OCI-LY3 (cell line): Measurements from ENCODE around the gene TUFT1.

Experiments used
- H2AFZ ChIP-seq: fragments of 200-600, 300-600 bp; shearing (Covaris generic); 2 replicates; pipeline ENCODE4 v1.6.0; 2014; ENCODE audit warnings: antibody characterized with exemption, low read depth, low read length
- H3K27ac ChIP-seq: fragments of 200-600, 300-600 bp; sonication (generic); 2 replicates; pipeline ENCODE4 v1.5.1; 2014; ENCODE audit warnings: mild to moderate bottlenecking, low read length, moderate library complexity, mixed read lengths
- H3K27me3 ChIP-seq: fragments of 200-600, 300-600 bp; sonication (generic); 2 replicates; pipeline ENCODE4 v1.6.1; 2014; ENCODE audit warnings: low read depth, low read length, mixed read lengths
- H3K36me3 ChIP-seq: fragments of 200-600, 300-600 bp; sonication (generic); replicated peaks from 2 replicates; pipeline ENCODE3; 2014; ENCODE audit warnings: low read depth, low read length, mixed read lengths
- H3K4me1 ChIP-seq: fragments of 300-600, 200-600 bp; sonication (generic); 2 replicates; pipeline ENCODE4 v1.6.1; 2014; ENCODE audit warnings: low read length, mixed read lengths
- H3K4me2 ChIP-seq: fragments of 200-600, 300-600 bp; sonication (generic); 2 replicates; pipeline ENCODE4 v1.6.1; 2014; ENCODE audit warnings: low read length, mixed read lengths
- H3K4me3 ChIP-seq: fragments of 300-600, 200-600 bp; sonication (generic); 2 replicates; pipeline ENCODE4 v1.5.1; 2014; ENCODE audit warnings: antibody characterized with exemption, mild to moderate bottlenecking, low read length, moderate library complexity
- H3K79me2 ChIP-seq: fragments of 300-600, 200-600 bp; shearing (Covaris generic); 2 replicates; pipeline ENCODE4 v1.6.1; 2014; ENCODE audit warnings: mild to moderate bottlenecking, low read length, mixed read lengths
- H3K9ac ChIP-seq: fragments of 300-600, 200-600 bp; shearing (Covaris generic); 2 replicates; pipeline ENCODE4 v1.6.0; 2014; ENCODE audit warnings: mild to moderate bottlenecking, low read length, moderate library complexity
- H3K9me3 ChIP-seq: fragments of 200-600, 300-600 bp; shearing (Covaris generic); 2 replicates; pipeline ENCODE4 v1.6.1; 2014; ENCODE audit warnings: low read length, mixed read lengths; ENCODE audit not compliant: insufficient read depth
- H4K20me1 ChIP-seq: fragments of 200-600, 300-600 bp; sonication (generic); 2 replicates; pipeline ENCODE4 v1.6.1; 2016; ENCODE audit warnings: low read length, mixed read lengths; ENCODE audit not compliant: insufficient read depth
- CTCF ChIP-seq: fragments of 200-600, 300-600 bp; sonication (generic); IDR thresholded peaks from 2 replicates; pipeline ENCODE4 v1.5.1; 2014; ENCODE audit warnings: antibody characterized with exemption, low read length, low read depth
- EZH2phosphoT487 ChIP-seq: fragments of 200-600 bp; shearing (Covaris generic); IDR thresholded peaks from 2 replicates; pipeline ENCODE4 v1.6.1; 2018; ENCODE audit warnings: antibody characterized with exemption, mixed run types, low read depth

The TUFT1 gene

GRCh38 chr1:151606857-151607256, 66.7 kb downstream of the TUFT1 start:
- Histone ChIP-seq H3K4me1 (peaks cover 7% of the 10 kb centered on the region), H3K9ac (no peak overlapping the region), H3K36me3 (no peaks in the 10 kb centered on the region), H3K79me2 (no peaks in the 10 kb centered on the region), H2AFZ (no peak overlapping the region), H4K20me1 (no peaks in the 10 kb centered on the region), H3K27ac (no peak overlapping the region), H3K4me3 (no peak overlapping the region), H3K27me3 (peaks cover 5% of the 10 kb centered on the region), H3K9me3 (no peaks in the 10 kb centered on the region), H3K4me2 (no peak overlapping the region)
- TF ChIP-seq EZH2phosphoT487 (no peak), CTCF (no peak)

GRCh38 chr1:151610142-151610541, 70.0 kb downstream of the TUFT1 start:
- no peak overlapping the region for H2AFZ ChIP-seq
- peaks cover 2% of the 10 kb centered on the region; the same call in 1 of the 2 replicates for H4K20me1 ChIP-seq
- no peak overlapping the region for H3K27ac ChIP-seq
- no peak overlapping the region for H3K9ac ChIP-seq
- no peak for TF ChIP-seq CTCF
- no peak for TF ChIP-seq EZH2phosphoT487
- no peaks in the 10 kb centered on the region; the same call in 1 of the 2 replicates for H3K27me3 ChIP-seq
- no peaks in the 10 kb centered on the region for H3K9me3 ChIP-seq
- no peak overlapping the region for H3K4me3 ChIP-seq
- H3K4me2 ChIP-seq, result no peak overlapping the region
- H3K79me2 ChIP-seq, result peaks cover 25% of the 10 kb centered on the region
- H3K36me3 ChIP-seq, result no peaks in the 10 kb centered on the region
- H3K4me1 ChIP-seq, result peaks cover 15% of the 10 kb centered on the region

- no peaks in the 10 kb centered on the region for H3K9me3 ChIP-seq
- H3K79me2 ChIP-seq, result peaks cover 33% of the 10 kb centered on the region
- H3K36me3 ChIP-seq, result no peaks in the 10 kb centered on the region
- peaks cover 3% of the 10 kb centered on the region; the same call in 1 of the 2 replicates for H4K20me1 ChIP-seq
- H2AFZ ChIP-seq, result peak overlapping the region; percentile 69
- H3K4me1 ChIP-seq, result peaks cover 15% of the 10 kb centered on the region
- H3K4me2 ChIP-seq, result peak overlapping the region; percentile 59
- peak overlapping the region; percentile 47 for H3K27ac ChIP-seq
- peak overlapping the region; percentile 84 for H3K4me3 ChIP-seq
- no peak for TF ChIP-seq CTCF
- TF ChIP-seq EZH2phosphoT487, result no peak
- no peaks in the 10 kb centered on the region for H3K27me3 ChIP-seq
- peak overlapping the region; percentile 83; the same call in 1 of the 2 replicates for H3K9ac ChIP-seq
Observed at GRCh38 chr1:151611288-151611790, 71.2 kb downstream of the TUFT1 start.

- H3K79me2 ChIP-seq, result peaks cover 39% of the 10 kb centered on the region
- H2AFZ ChIP-seq, result peak within 1 kb of the TSS; percentile 69
- no peaks in the 10 kb centered on the region for H3K27me3 ChIP-seq
- TF ChIP-seq CTCF (no peak), EZH2phosphoT487 (no peak)
- H4K20me1 ChIP-seq, result peaks cover 3% of the 10 kb centered on the region; the same call in 1 of the 2 replicates
- peaks cover 15% of the 10 kb centered on the region for H3K4me1 ChIP-seq
- H3K27ac ChIP-seq, result peak within 1 kb of the TSS; percentile 47
- H3K9me3 ChIP-seq, result no peaks in the 10 kb centered on the region
- peak within 1 kb of the TSS; percentile 83 for H3K9ac ChIP-seq
- no peaks in the 10 kb centered on the region for H3K36me3 ChIP-seq
- H3K4me3 ChIP-seq, result peak within 1 kb of the TSS; percentile 84
- peak within 1 kb of the TSS; percentile 96 for H3K4me2 ChIP-seq
Observed at GRCh38 chr1:151611832-151612500, 71.9 kb downstream of the TUFT1 start, which contains the start of gene SNX27. SNX27 (plus strand) TSS chr1:151612050; CDS start chr1:151612202, 152 bp downstream.
